IPS-18a (cell line): ENCODE measurements around the gene JUND.

Experiments
- H3K27ac ChIP-seq: one replicate; pipeline ENCODE4 v1.5.1; 2013; ENCODE audit warnings: low read length
- H3K27me3 ChIP-seq: one replicate; pipeline ENCODE4 v1.6.1; 2013; ENCODE audit warnings: mild to moderate bottlenecking, low read length; ENCODE audit not compliant: control insufficient read depth, insufficient read depth
- H3K36me3 ChIP-seq: one replicate; pipeline ENCODE4 v1.6.1; 2013; ENCODE audit warnings: low read depth, low read length; ENCODE audit not compliant: control insufficient read depth
- H3K4me1 ChIP-seq: one replicate; pipeline ENCODE4 v1.6.1; 2013; ENCODE audit warnings: low read depth, low read length; ENCODE audit not compliant: control insufficient read depth
- H3K4me3 ChIP-seq: one replicate; pipeline ENCODE4 v1.5.1; 2013; ENCODE audit warnings: low read length
- H3K9ac ChIP-seq: one replicate; pipeline ENCODE4 v1.6.1; 2013; ENCODE audit warnings: mild to moderate bottlenecking, low read length, moderate library complexity
- H3K9me3 ChIP-seq: one replicate; pipeline ENCODE4 v1.6.1; 2013; ENCODE audit warnings: low read depth, low read length; ENCODE audit not compliant: control insufficient read depth

The JUND gene

GRCh38 chr19:18262917-18263316 lies 18.5 kb downstream of the JUND start:
- Histone ChIP-seq H3K36me3 (no peaks in the 10 kb centered on the region), H3K4me3 (no peak overlapping the region), H3K4me1 (no peaks in the 10 kb centered on the region), H3K27me3 (no peaks in the 10 kb centered on the region), H3K9me3 (no peaks in the 10 kb centered on the region), H3K9ac (no peak overlapping the region), H3K27ac (no peak overlapping the region)

GRCh38 chr19:18262144-18262543 lies 19.3 kb downstream of the JUND start:
- H3K36me3 ChIP-seq, result no peaks in the 10 kb centered on the region
- H3K27me3 ChIP-seq, result no peaks in the 10 kb centered on the region
- no peak overlapping the region for H3K4me3 ChIP-seq
- no peak overlapping the region for H3K9ac ChIP-seq
- H3K27ac ChIP-seq, result no peak overlapping the region
- H3K4me1 ChIP-seq, result no peaks in the 10 kb centered on the region
- no peaks in the 10 kb centered on the region for H3K9me3 ChIP-seq

- no peaks in the 10 kb centered on the region for H3K36me3 ChIP-seq
- H3K9me3 ChIP-seq, result no peaks in the 10 kb centered on the region
- H3K27me3 ChIP-seq, result no peaks in the 10 kb centered on the region
- no peaks in the 10 kb centered on the region for H3K4me1 ChIP-seq
- H3K4me3 ChIP-seq, result no peak overlapping the region
- no peak overlapping the region for H3K27ac ChIP-seq
- H3K9ac ChIP-seq, result no peak overlapping the region
Measured at GRCh38 chr19:18261474-18261873, 19.9 kb downstream of the JUND start.

- Histone ChIP-seq H3K4me1 (no peaks in the 10 kb centered on the region), H3K4me3 (no peak overlapping the region), H3K27me3 (no peaks in the 10 kb centered on the region), H3K9me3 (no peaks in the 10 kb centered on the region), H3K9ac (no peak overlapping the region), H3K36me3 (no peaks in the 10 kb centered on the region), H3K27ac (no peak overlapping the region)
Measured at GRCh38 chr19:18259893-18260292, 21.5 kb downstream of the JUND start.

GRCh38 chr19:18257503-18258470 lies 23.6 kb downstream of the JUND start:
- no peak overlapping the region for H3K27ac ChIP-seq
- peaks cover 5% of the 10 kb centered on the region for H3K4me1 ChIP-seq
- no peak overlapping the region for H3K9ac ChIP-seq
- H3K9me3 ChIP-seq, result no peaks in the 10 kb centered on the region
- peaks cover 20% of the 10 kb centered on the region for H3K27me3 ChIP-seq
- H3K4me3 ChIP-seq, result no peak overlapping the region
- H3K36me3 ChIP-seq, result no peaks in the 10 kb centered on the region

- H3K9ac ChIP-seq, result no peak overlapping the region
- H3K36me3 ChIP-seq, result no peaks in the 10 kb centered on the region
- peaks cover 5% of the 10 kb centered on the region for H3K4me1 ChIP-seq
- no peak overlapping the region for H3K27ac ChIP-seq
- peaks cover 20% of the 10 kb centered on the region for H3K27me3 ChIP-seq
- H3K4me3 ChIP-seq, result peak overlapping the region; percentile 17
- no peaks in the 10 kb centered on the region for H3K9me3 ChIP-seq
Measured at GRCh38 chr19:18254546-18255503, 26.6 kb downstream of the JUND start.

GRCh38 chr19:18253716-18254115 lies 27.7 kb downstream of the JUND start:
- Histone ChIP-seq H3K4me1 (peaks cover 5% of the 10 kb centered on the region), H3K4me3 (no peak overlapping the region), H3K9me3 (no peaks in the 10 kb centered on the region), H3K9ac (no peak overlapping the region), H3K27ac (no peak overlapping the region), H3K27me3 (peaks cover 20% of the 10 kb centered on the region), H3K36me3 (no peaks in the 10 kb centered on the region)

- Histone ChIP-seq H3K27ac (no peak overlapping the region), H3K27me3 (peaks cover 20% of the 10 kb centered on the region), H3K4me1 (peaks cover 5% of the 10 kb centered on the region), H3K4me3 (no peak overlapping the region), H3K9ac (no peak overlapping the region), H3K36me3 (no peaks in the 10 kb centered on the region), H3K9me3 (no peaks in the 10 kb centered on the region)
Measured at GRCh38 chr19:18253130-18253529, 28.3 kb downstream of the JUND start.

GRCh38 chr19:18252370-18252717 lies 29.1 kb downstream of the JUND start:
- no peak overlapping the region for H3K27ac ChIP-seq
- peaks cover 5% of the 10 kb centered on the region for H3K4me1 ChIP-seq
- no peak overlapping the region for H3K9ac ChIP-seq
- H3K9me3 ChIP-seq, result no peaks in the 10 kb centered on the region
- H3K36me3 ChIP-seq, result no peaks in the 10 kb centered on the region
- H3K27me3 ChIP-seq, result peaks cover 20% of the 10 kb centered on the region
- H3K4me3 ChIP-seq, result no peak overlapping the region

- Histone ChIP-seq H3K4me3 (no peak overlapping the region), H3K9me3 (no peaks in the 10 kb centered on the region), H3K4me1 (peaks cover 5% of the 10 kb centered on the region), H3K9ac (no peak overlapping the region), H3K36me3 (no peaks in the 10 kb centered on the region), H3K27ac (no peak overlapping the region), H3K27me3 (peaks cover 20% of the 10 kb centered on the region)
Measured at GRCh38 chr19:18251587-18252369, 29.6 kb downstream of the JUND start.

- Histone ChIP-seq H3K27me3 (peaks cover 19% of the 10 kb centered on the region), H3K4me3 (no peak overlapping the region), H3K9me3 (no peaks in the 10 kb centered on the region), H3K27ac (no peak overlapping the region), H3K4me1 (peaks cover 5% of the 10 kb centered on the region), H3K36me3 (no peaks in the 10 kb centered on the region), H3K9ac (no peak overlapping the region)
Measured at GRCh38 chr19:18249834-18250233, 31.6 kb downstream of the JUND start.
